Stimulated activated CD4-positive, alpha-beta T cell treated with anti-CD3 and anti-CD28 coated beads, Interleukin-4, amount 100 ng/mL, for 24 hours (primary cell): ENCODE results near the gene EML1.

Experiments
- DNase-seq: peaks from one replicate; pipeline ENCODE4 v3.0.0-alpha.2; 2020

EML1 gene

GRCh38 chr14:99909513-99910064, 116.4 kb downstream of the EML1 start:
- no peak for DNase-seq

- DNase-seq: no peak
Measured at GRCh38 chr14:99910337-99911309, 117.4 kb downstream of the EML1 start.

- DNase-seq: no peak
Measured at GRCh38 chr14:99915305-99916090, 122.3 kb downstream of the EML1 start.

- DNase-seq: no peak
Measured at GRCh38 chr14:99916091-99916383, 122.8 kb downstream of the EML1 start.

GRCh38 chr14:99918781-99919180, 125.6 kb downstream of the EML1 start:
- no peak for DNase-seq

GRCh38 chr14:99921425-99921824, 128.2 kb downstream of the EML1 start:
- no peak for DNase-seq

GRCh38 chr14:99924379-99924778, 131.2 kb downstream of the EML1 start:
- DNase-seq: no peak

GRCh38 chr14:99925471-99925870, 132.3 kb downstream of the EML1 start:
- DNase-seq: no peak

- DNase-seq: no peak
Measured at GRCh38 chr14:99928963-99929362, 135.8 kb downstream of the EML1 start.

GRCh38 chr14:99929601-99930000, 136.4 kb downstream of the EML1 start:
- no peak for DNase-seq

GRCh38 chr14:99930420-99931274, 137.4 kb downstream of the EML1 start:
- no peak for DNase-seq

- DNase-seq: no peak
Measured at GRCh38 chr14:99931308-99931707, 138.1 kb downstream of the EML1 start.

GRCh38 chr14:99936056-99936455, 142.8 kb downstream of the EML1 start:
- DNase-seq: no peak

- no peak for DNase-seq
Measured at GRCh38 chr14:99936738-99937474, 143.7 kb downstream of the EML1 start.

- no peak for DNase-seq
Measured at GRCh38 chr14:99937475-99938244, 144.4 kb downstream of the EML1 start.

GRCh38 chr14:99938376-99938775, 145.2 kb downstream of the EML1 start:
- no peak for DNase-seq

- DNase-seq: no peak
Measured at GRCh38 chr14:99938896-99939295, 145.7 kb downstream of the EML1 start.

- DNase-seq: no peak
Measured at GRCh38 chr14:99939421-99939820, 146.2 kb downstream of the EML1 start.

GRCh38 chr14:99940064-99940463, 146.9 kb downstream of the EML1 start:
- no peak for DNase-seq

GRCh38 chr14:99941211-99941610, 148.0 kb downstream of the EML1 start:
- DNase-seq: no peak

- no peak for DNase-seq
Measured at GRCh38 chr14:99943620-99944019, 150.4 kb downstream of the EML1 start.
